SJSA1 (cell line): Measurements from ENCODE around the gene SPACA9. TPM values are rescaled to one million over a fixed set of nuclear protein-coding genes. Genes with fewer than 3 reads are reported as not detected.

Source experiments
- DNase-seq, 2 experiments: peaks; one replicate each; pipeline ENCODE4 v3.0.0-alpha.2; 2015 to 2020; ENCODE audit warnings: low spot score in 2 of 2, low read depth in 1 of 2
- H3K27ac ChIP-seq: fragments of 250-450 bp; sonication (Bioruptor Pico); 2 replicates; pipeline ENCODE4 v1.5.1; 2020; ENCODE audit warnings: mild to moderate bottlenecking, moderate library complexity
- H3K27me3 ChIP-seq: fragments of 250-450 bp; sonication (Bioruptor Pico); replicated peaks from 2 replicates; pipeline ENCODE4 v1.5.1; 2020; ENCODE audit warnings: mild to moderate bottlenecking, moderate library complexity
- H3K36me3 ChIP-seq: fragments of 250-450 bp; sonication (Bioruptor Pico); 2 replicates; pipeline ENCODE4 v1.5.1; 2020; ENCODE audit warnings: mild to moderate bottlenecking
- H3K4me1 ChIP-seq: fragments of 250-450 bp; sonication (Bioruptor Pico); replicated peaks from 2 replicates; pipeline ENCODE4 v1.6.1; 2021; ENCODE audit warnings: mild to moderate bottlenecking
- H3K4me3 ChIP-seq: fragments of 250-450 bp; sonication (Bioruptor Pico); 2 replicates; pipeline ENCODE4 v1.5.1; 2020; ENCODE audit warnings: mild to moderate bottlenecking
- H3K9me3 ChIP-seq: fragments of 250-450 bp; sonication (Bioruptor Pico); replicated peaks from 2 replicates; pipeline ENCODE4 v1.5.1; 2020; ENCODE audit warnings: mild to moderate bottlenecking
- total RNA-seq: library from RNA; depleted of rRNA; stranded (reverse); fragments of >200 nt; shearing (Covaris generic); gene quantifications from 2 replicates; pipeline ENCODE4 v1.2.3, GENCODE V29; 2014; rRNA removed

The SPACA9 gene
- total RNA-seq, result 1.2 and 1.8 TPM in 2 replicates

DNA sequence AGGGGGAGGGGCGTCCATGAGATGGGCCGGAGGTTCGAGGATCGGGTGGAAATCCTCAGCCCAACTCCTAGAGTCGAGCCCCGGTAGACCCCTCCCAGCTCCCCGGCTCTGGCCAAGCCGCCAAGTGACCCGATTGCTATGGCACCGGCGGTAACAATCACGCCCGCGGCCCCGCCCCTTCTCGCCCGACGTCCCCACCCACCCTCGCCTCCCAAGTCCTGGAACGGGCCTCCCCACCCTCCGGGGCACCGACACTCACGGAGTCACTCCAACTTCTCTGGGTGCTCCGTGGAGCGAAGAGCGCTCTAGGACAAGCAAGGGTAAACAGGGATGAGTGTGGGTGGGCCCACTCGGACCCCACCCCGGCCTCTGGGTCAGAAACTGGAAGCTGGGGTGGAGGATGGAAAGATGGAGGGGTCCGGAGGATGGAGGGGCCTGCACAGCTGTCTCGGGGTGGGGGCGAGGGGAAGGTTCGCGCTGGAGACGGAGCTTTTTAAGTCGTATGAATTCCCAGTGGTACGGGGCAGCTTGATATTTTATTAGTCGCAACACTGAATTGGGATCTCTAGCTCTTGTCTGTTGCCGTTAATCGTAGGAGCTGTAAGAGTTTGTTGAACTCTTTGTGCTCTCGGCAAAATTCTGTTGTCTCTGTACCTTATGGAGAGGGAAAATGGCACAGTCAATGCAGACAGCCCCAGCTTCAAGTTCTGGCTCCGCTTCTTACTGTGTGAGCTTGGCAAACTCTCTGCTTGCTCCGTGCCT lies at the start of gene SPACA9:
SPACA9 (plus strand) TSS at position 204 of the 762 bp plus-strand sequence. CDS start 5,050 bp downstream, outside the sequence.
- Histone ChIP-seq H3K9me3 (no peaks in the 10 kb centered on the region), H3K27ac (peak within 1 kb of the TSS; percentile 75)
- DNase-seq, result peak in 1 of 2 experiments; percentile 63

DNA sequence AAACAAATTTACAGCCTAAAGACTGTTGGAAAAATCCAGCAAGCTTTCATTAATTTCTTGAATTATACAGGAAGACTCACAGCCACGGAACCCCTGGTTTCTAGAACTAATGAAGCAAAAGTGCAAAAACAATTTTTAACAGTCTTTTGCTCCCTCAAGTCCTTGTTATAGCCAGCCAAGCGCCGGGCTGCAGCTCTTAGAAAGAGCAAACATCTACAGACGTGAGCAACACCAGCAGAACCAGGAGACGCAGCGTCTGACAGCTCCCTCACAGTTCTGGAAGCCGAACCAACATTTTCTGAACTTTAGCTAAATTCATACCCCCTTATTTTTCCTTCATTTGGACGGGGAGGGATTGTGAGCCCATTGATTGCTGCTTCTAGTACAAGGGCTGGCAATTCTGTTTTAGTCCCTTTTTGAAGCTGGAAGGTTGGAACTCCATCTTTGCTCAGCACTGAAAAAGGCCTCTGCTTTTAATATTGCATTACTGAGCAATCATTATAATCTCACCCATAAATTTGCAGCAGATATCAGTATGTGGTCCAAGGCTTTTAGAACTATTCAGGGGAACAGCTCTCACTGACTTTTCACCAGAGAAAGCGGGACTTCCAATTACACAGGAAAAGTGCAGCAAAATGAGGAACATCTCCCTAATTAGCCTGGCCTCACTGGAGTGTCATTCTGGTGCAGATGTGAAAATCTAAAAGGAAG lies 46.4 kb upstream of the SPACA9 start:
- no peaks in the 10 kb centered on the region for H3K9me3 ChIP-seq
- no peaks in the 10 kb centered on the region for H3K4me1 ChIP-seq
- H3K4me3 ChIP-seq, result no peak overlapping the region
- H3K27ac ChIP-seq, result no peak overlapping the region
- no peaks in the 10 kb centered on the region for H3K27me3 ChIP-seq
- H3K36me3 ChIP-seq, result no peaks in the 10 kb centered on the region
- no peak for DNase-seq

More for the DNA sequence above, at the start of gene SPACA9:
- peak within 1 kb of the TSS; percentile 84 for H3K4me3 ChIP-seq
- peaks cover 4% of the 10 kb centered on the region; the same call in 1 of the 2 replicates for H3K4me1 ChIP-seq
- no peaks in the 10 kb centered on the region for H3K36me3 ChIP-seq
- H3K27me3 ChIP-seq, result no peaks in the 10 kb centered on the region

GRCh38 chr9:132833550-132834121 lies 45.1 kb upstream of the SPACA9 start:
- DNase-seq, result no peak
- H3K27ac ChIP-seq, result no peak overlapping the region

GRCh38 chr9:132834343-132834742 lies 44.4 kb upstream of the SPACA9 start:
- Histone ChIP-seq H3K9me3 (no peaks in the 10 kb centered on the region), H3K27me3 (no peaks in the 10 kb centered on the region), H3K27ac (no peak overlapping the region), H3K4me3 (no peak overlapping the region), H3K36me3 (no peaks in the 10 kb centered on the region), H3K4me1 (no peaks in the 10 kb centered on the region)
- DNase-seq, result no peak

More at GRCh38 chr9:132833550-132834121, 45.1 kb upstream of the SPACA9 start:
- Histone ChIP-seq H3K9me3 (no peaks in the 10 kb centered on the region), H3K36me3 (no peaks in the 10 kb centered on the region), H3K4me1 (no peaks in the 10 kb centered on the region), H3K4me3 (no peak overlapping the region), H3K27me3 (no peaks in the 10 kb centered on the region)

DNA sequence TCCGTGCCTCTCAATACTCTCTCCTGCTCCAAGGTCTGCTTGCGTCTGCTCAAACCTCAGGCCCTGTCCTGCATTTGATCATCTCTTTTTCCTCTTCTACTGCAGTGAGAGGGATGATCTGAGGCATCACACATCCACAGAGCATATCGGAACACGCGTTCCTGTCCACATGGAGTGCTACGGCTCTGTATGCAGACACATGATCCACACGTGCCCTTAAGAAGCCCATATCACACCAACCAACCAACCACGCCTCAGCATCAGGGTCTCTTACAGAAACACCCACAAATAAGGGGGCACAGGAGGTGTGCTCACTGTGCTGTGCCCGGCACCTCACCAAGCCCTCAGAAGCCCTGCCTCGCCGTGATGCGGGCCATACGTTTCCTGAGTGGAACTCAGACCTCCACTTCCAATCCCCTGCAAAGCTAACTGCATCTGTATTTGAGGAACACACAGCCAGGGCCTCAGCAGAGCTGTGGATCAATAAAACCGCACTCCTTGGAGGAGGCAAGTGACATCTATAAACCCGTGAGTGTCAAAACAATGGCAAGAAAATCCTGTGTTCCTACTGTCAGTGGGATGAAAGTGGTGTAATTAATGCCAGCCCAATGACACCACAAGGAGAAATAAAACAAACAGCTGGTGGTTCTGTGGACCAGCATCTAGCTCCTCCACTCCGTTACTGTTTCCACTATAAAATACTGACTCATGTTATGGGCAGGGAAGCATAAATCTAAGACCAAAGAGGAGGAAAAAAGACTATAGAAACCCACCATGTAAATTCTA lies 41.0 kb upstream of the SPACA9 start:
- Histone ChIP-seq H3K4me1 (no peaks in the 10 kb centered on the region), H3K36me3 (no peaks in the 10 kb centered on the region), H3K9me3 (no peaks in the 10 kb centered on the region), H3K27ac (no peak overlapping the region), H3K4me3 (no peak overlapping the region), H3K27me3 (no peaks in the 10 kb centered on the region)
- no peak for DNase-seq

- Histone ChIP-seq H3K4me3 (no peak overlapping the region), H3K27ac (no peak overlapping the region), H3K4me1 (no peaks in the 10 kb centered on the region), H3K36me3 (no peaks in the 10 kb centered on the region), H3K9me3 (no peaks in the 10 kb centered on the region), H3K27me3 (no peaks in the 10 kb centered on the region)
- no peak for DNase-seq
Measured at GRCh38 chr9:132838291-132838690, 40.4 kb upstream of the SPACA9 start.

DNA sequence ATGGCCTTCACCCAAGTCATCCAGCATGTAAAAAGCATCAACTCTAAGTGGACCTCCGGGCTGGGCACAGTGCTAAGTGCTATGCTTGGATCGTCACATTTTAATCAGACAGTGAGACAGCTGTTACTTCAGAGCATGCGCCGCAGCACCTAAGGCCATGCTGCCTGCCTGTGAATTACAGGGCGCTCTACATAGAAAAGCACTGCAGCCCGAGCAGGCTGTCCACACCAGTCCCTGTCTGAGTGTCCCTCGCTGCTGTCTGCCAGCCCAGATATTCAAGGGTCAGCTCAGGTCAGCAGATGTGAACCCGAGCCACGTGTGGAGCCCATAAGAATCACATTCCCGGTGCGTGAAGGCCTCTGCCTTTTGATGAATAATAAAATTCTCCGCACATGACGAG lies 37.7 kb upstream of the SPACA9 start:
- no peaks in the 10 kb centered on the region for H3K36me3 ChIP-seq
- peaks cover 3% of the 10 kb centered on the region for H3K27me3 ChIP-seq
- no peak overlapping the region for H3K4me3 ChIP-seq
- DNase-seq, result no peak
- H3K27ac ChIP-seq, result no peak overlapping the region
- H3K4me1 ChIP-seq, result no peaks in the 10 kb centered on the region
- no peaks in the 10 kb centered on the region for H3K9me3 ChIP-seq

DNA sequence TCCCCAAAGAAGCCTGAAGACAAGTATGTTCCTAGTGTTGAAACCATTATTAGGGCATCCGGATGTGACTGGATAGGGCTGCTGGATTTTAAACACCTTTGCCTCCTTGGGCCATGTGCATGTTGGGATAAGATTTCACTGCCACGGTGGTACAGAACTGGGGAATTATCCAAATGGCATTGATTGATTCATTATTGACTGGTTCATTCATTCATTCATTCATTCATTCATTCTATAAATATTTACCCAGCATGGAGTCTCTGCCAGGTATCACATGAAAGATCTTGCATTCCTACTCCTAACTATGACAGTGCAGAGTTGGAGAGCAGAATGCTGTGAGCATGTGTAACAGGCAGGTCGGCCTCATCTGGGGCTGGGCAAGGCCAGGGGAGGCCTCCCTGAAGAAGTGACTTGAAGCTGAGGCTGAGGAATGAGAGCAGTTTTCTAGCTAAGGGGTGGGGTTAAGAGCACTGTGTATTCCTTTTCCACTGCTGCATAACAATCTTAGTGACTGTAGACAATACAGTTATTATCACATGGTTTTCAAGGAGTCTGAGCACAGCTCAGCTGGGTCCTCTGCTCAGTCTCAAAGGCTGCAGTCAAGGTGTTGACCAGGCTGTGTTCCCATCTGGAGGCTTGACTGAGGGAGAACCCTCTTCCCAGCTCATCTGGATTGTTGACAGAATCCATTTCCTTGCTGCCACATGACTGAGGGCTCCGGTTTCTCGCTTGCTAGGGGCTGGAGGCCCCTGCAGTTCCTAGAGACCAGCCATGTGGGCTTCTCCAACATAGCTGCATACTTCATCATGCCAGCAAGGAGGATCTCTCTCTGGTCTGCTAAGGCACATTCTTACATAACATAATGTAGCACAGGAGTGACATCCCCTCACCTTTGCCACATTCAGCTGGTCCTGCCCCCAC lies 36.3 kb upstream of the SPACA9 start:
- Histone ChIP-seq H3K4me3 (no peak overlapping the region), H3K27me3 (peaks cover 3% of the 10 kb centered on the region), H3K36me3 (no peaks in the 10 kb centered on the region), H3K4me1 (no peaks in the 10 kb centered on the region), H3K27ac (no peak overlapping the region), H3K9me3 (no peaks in the 10 kb centered on the region)
- DNase-seq, result no peak

DNA sequence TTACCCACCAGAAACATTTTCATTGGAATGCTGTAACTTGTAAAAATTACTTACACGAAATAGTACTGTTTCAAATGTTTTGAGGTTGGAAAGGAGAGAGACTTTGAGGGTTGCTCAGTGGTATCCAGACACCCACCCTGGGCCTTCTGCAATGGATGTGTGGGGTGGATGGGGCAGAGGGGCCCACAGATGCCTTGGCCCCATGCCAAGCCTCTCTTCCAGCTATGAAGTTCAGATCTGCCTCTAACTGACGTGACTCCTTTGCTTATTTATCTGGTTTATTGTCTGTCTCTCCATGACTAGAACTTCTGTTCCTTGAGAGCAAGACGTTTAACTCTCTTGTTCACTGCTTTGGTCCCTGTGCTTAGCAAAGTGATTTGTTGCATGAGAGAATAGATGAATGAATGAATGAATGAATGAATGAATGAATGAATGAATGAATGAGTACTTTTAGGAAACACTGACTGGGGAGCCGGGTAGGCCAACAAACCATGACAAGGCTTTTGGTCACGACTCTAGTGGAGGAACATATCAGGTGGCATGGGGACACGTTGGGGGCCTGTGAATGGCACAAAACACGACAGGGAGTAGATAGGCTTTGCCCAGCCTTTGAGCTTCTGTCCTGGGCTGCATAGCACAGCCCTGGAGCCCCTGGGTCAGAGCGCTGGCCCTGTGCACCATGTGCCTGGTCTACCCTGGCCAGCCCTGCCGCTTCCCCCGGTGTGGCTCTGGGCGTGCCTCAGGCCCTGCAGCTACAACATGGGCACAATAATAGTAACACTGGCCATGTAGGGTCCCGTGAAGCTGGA lies 32.4 kb upstream of the SPACA9 start:
- no peaks in the 10 kb centered on the region for H3K9me3 ChIP-seq
- peaks cover 3% of the 10 kb centered on the region for H3K27me3 ChIP-seq
- H3K36me3 ChIP-seq, result no peaks in the 10 kb centered on the region
- H3K4me1 ChIP-seq, result no peaks in the 10 kb centered on the region
- no peak for DNase-seq
- H3K4me3 ChIP-seq, result no peak overlapping the region
- H3K27ac ChIP-seq, result no peak overlapping the region

DNA sequence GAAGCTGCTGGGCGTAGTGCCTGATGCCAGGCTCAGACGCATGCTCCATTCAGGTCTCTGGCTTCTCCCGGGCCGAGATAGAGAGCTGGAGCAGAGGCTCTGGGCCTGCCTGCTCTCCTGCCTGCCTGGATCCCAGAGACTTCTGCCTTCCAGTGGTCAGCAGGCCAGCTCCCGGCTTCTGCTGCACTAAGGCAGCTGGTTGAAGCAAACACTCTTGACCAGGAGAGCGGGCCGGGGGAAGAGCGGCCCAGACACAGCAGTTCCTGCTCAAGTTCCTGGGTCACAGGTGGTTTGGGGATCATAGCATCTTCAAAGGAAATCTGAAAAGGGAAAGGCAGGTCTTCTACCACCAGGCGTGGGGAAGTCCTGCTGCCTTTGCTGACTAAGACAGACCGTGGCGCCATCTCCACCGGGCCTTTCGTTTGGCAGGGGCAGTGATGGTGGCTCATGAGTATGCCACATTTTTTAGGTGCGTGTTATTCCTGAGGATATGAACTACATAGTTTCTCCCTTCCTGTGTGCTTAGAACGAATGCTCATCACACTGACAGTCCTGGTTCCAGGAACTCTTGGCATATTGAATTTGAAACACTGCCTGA lies 31.7 kb upstream of the SPACA9 start:
- no peak overlapping the region for H3K4me3 ChIP-seq
- no peaks in the 10 kb centered on the region for H3K4me1 ChIP-seq
- peaks cover 3% of the 10 kb centered on the region for H3K27me3 ChIP-seq
- no peak for DNase-seq
- H3K36me3 ChIP-seq, result no peaks in the 10 kb centered on the region
- no peak overlapping the region for H3K27ac ChIP-seq
- H3K9me3 ChIP-seq, result no peaks in the 10 kb centered on the region

- Histone ChIP-seq H3K4me3 (no peak overlapping the region), H3K4me1 (no peaks in the 10 kb centered on the region), H3K36me3 (no peaks in the 10 kb centered on the region), H3K27ac (no peak overlapping the region), H3K9me3 (no peaks in the 10 kb centered on the region), H3K27me3 (peaks cover 2% of the 10 kb centered on the region)
- DNase-seq, result no peak
Measured at GRCh38 chr9:132849185-132849706, 29.5 kb upstream of the SPACA9 start.

DNA sequence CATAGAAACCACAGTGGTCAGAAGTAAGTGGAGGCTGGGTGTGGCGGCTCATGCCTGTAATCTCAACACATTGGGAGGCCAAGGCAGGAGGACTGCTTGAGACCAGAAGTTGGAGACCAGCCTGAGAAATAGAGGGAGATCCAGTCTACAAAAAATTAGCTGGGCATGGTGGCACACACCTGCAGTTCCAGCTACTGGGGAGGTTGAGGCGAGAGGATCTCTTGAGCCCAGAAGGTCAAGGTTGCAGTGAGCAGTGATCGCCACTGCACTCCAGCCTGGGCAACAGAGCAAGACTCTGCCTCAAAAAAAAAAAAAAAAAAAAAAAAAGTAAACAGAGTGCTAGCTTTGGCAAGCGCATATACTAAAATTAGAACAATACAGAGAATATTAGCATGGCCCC lies 25.2 kb upstream of the SPACA9 start:
- no peak for DNase-seq
- Histone ChIP-seq H3K27me3 (no peaks in the 10 kb centered on the region), H3K36me3 (no peaks in the 10 kb centered on the region), H3K9me3 (no peaks in the 10 kb centered on the region), H3K4me3 (no peak overlapping the region), H3K27ac (no peak overlapping the region), H3K4me1 (no peaks in the 10 kb centered on the region)
